ENCODE data around the gene BRINP1. TPM values are rescaled to one million over a fixed set of nuclear protein-coding genes. Genes with fewer than 3 reads are reported as not detected.

BRINP1 gene
- total and polyA plus RNA-seq, 8 donors: 0.05 to 1.1 (median 0.06) TPM; not detected in 5

- no peak for TF ChIP-seq POLR2A (IDR thresholded peaks at IDR 0.05)
- intact Hi-C loops (cut with DNase I; ENCODE audit: low total_unique reads): no loop called here
- 76 to 81% (median 78%) methylated on average over 3 of the region's 3 CpGs for WGBS, 5 donors
Observed at GRCh38 chr9:119227422-119227821, 141.8 kb downstream of the BRINP1 start.

GRCh38 chr9:119224431-119224830 is 144.8 kb downstream of the BRINP1 start:
- intact Hi-C loops (cut with DNase I; ENCODE audit: low total_unique reads): no loop called here
- H3K4me1 ChIP-seq: no peaks in the 10 kb centered on the region
- no peaks in the 10 kb centered on the region for H3K9me3 ChIP-seq
- H3K27ac ChIP-seq: no peak overlapping the region
- 46 to 66% (median 56%) methylated on average over 2 of the region's 2 CpGs for WGBS, 5 donors
- TF ChIP-seq POLR2A (IDR thresholded peaks at IDR 0.05) (no peak), POLR2AphosphoS5 (IDR thresholded peaks at IDR 0.05) (no peak), EP300 (IDR thresholded peaks at IDR 0.05) (no peak), CTCF (IDR thresholded peaks at IDR 0.05) (no peak)
- no peaks in the 10 kb centered on the region for H3K36me3 ChIP-seq
- H3K4me3 ChIP-seq: no peak overlapping the region
- H3K27me3 ChIP-seq: no peaks in the 10 kb centered on the region
- DNase-seq: no peak

More at GRCh38 chr9:119227422-119227821, 141.8 kb downstream of the BRINP1 start:
- no peaks in the 10 kb centered on the region for H3K27me3 ChIP-seq
- no peak overlapping the region for H3K27ac ChIP-seq
- H3K4me1 ChIP-seq: no peaks in the 10 kb centered on the region
- DNase-seq: no peak
- H3K9me3 ChIP-seq: no peaks in the 10 kb centered on the region
- H3K36me3 ChIP-seq: no peaks in the 10 kb centered on the region
- H3K4me3 ChIP-seq: no peak overlapping the region

- Histone ChIP-seq H3K27me3 (no peaks in the 10 kb centered on the region), H3K4me3 (no peak overlapping the region), H3K4me1 (no peaks in the 10 kb centered on the region), H3K36me3 (no peaks in the 10 kb centered on the region), H3K27ac (no peak overlapping the region), H3K9me3 (no peaks in the 10 kb centered on the region)
- TF ChIP-seq POLR2A (IDR thresholded peaks at IDR 0.05) (no peak), CTCF (IDR thresholded peaks at IDR 0.05) (no peak), EP300 (IDR thresholded peaks at IDR 0.05) (no peak), POLR2AphosphoS5 (IDR thresholded peaks at IDR 0.05) (no peak)
- peak in 1 of 2 donors; percentile 2 for DNase-seq
- intact Hi-C loops (cut with DNase I; ENCODE audit: low total_unique reads): no loop called here
- 70 to 89% (median 84%) methylated on average over 4 of the region's 4 CpGs for WGBS, 5 donors
Observed at GRCh38 chr9:119221276-119221675, 148.0 kb downstream of the BRINP1 start.

- no peak for TF ChIP-seq POLR2A (IDR thresholded peaks at IDR 0.05)
- no peak for TF ChIP-seq EP300 (IDR thresholded peaks at IDR 0.05)
- no peak for TF ChIP-seq CTCF (IDR thresholded peaks at IDR 0.05)
- TF ChIP-seq POLR2AphosphoS5 (IDR thresholded peaks at IDR 0.05): no peak
- Histone ChIP-seq H3K4me1 (no peaks in the 10 kb centered on the region), H3K4me3 (no peak overlapping the region), H3K27me3 (no peaks in the 10 kb centered on the region), H3K27ac (no peak overlapping the region), H3K9me3 (no peaks in the 10 kb centered on the region), H3K36me3 (no peaks in the 10 kb centered on the region)
- 41 to 65% (median 53%) methylated on average over 7 of the region's 7 CpGs for WGBS, 5 donors
- no peak for DNase-seq
- intact Hi-C loops (cut with DNase I; ENCODE audit: low total_unique reads): no loop called here
Observed at GRCh38 chr9:119218293-119218692, 150.9 kb downstream of the BRINP1 start.

- Histone ChIP-seq H3K36me3 (no peaks in the 10 kb centered on the region), H3K4me3 (no peak overlapping the region), H3K9me3 (no peaks in the 10 kb centered on the region), H3K27me3 (no peaks in the 10 kb centered on the region), H3K4me1 (no peaks in the 10 kb centered on the region), H3K27ac (no peak overlapping the region)
- TF ChIP-seq POLR2A (IDR thresholded peaks at IDR 0.05): no peak
- TF ChIP-seq POLR2AphosphoS5 (IDR thresholded peaks at IDR 0.05): no peak
- TF ChIP-seq CTCF (IDR thresholded peaks at IDR 0.05): no peak
- no peak for TF ChIP-seq EP300 (IDR thresholded peaks at IDR 0.05)
- peak in 1 of 2 donors; percentile 70 for DNase-seq
- 43 to 74% (median 62%) methylated on average over 8 of the region's 8 CpGs for WGBS, 5 donors
- intact Hi-C loops (cut with DNase I; ENCODE audit: low total_unique reads): no loop called here
Observed at GRCh38 chr9:119216651-119217331, 152.4 kb downstream of the BRINP1 start.

Data from stomach (tissue), 9 donors.